H1 (cell line): ENCODE measurements around the gene WDR91. TPM values are rescaled to one million over a fixed set of nuclear protein-coding genes. Genes with fewer than 3 reads are reported as not detected.

Experiments
- JUN ChIP-seq: IDR thresholded peaks from 2 replicates; pipeline ENCODE4 v1.6.1; 2011; ENCODE audit warnings: low read depth, mild to moderate bottlenecking, improper control_type of control experiment, low read length
- KDM5A ChIP-seq: fragments of 200-600 bp; IDR thresholded peaks from 2 replicates; pipeline ENCODE4 v1.7.1; 2012; ENCODE audit warnings: mild to moderate bottlenecking, low read length, inconsistent platforms, mixed read lengths
- RBBP5 ChIP-seq: IDR thresholded peaks from 2 replicates; pipeline ENCODE4 v1.7.1; 2012; ENCODE audit warnings: low read depth, mild to moderate bottlenecking, inconsistent platforms, low read length, moderate library complexity, borderline replicate concordance
- SIRT6 ChIP-seq: IDR thresholded peaks from one replicate; pipeline ENCODE4 v1.7.1; 2012; ENCODE audit warnings: low read length, inconsistent platforms
- SIX5 ChIP-seq: IDR thresholded peaks from 2 replicates; pipeline ENCODE4 v1.6.1; 2011; ENCODE audit warnings: mild to moderate bottlenecking, low read depth, low read length
- TAF7 ChIP-seq: optimal IDR thresholded peaks from 2 replicates; pipeline ENCODE3; 2011; ENCODE audit warnings: low read depth, mild to moderate bottlenecking, inconsistent platforms, low read length, moderate library complexity, borderline replicate concordance
- polyA plus RNA-seq, 7 experiments: library from polyadenylated mRNA; depleted of rRNA in 3 of 7; stranded (reverse) in 5 of 7; unstranded in 2 of 7; fragments of >200 nt in 5 of 7; fragments of 200-250 nt in 2 of 7; gene quantifications; 1 replicate in 5 of 7; 2 replicates in 1 of 7; 4 replicates in 1 of 7; pipeline versions ENCODE4 v1.2.1 to v1.2.3, GENCODE V29; 2011 to 2013; ENCODE audit warnings: missing spikeins in 2 of 7, mixed read lengths in 2 of 7
- total RNA-seq: library from RNA; stranded (reverse); fragmentation: NEBNext Ultra II Directional; extraction: Animal tissue kit (Norgen Biotek cat#: 25700); gene quantifications from 2 replicates; pipeline ENCODE4 v1.2.1, GENCODE V29; 2021
- TF ChIP-seq, protein P1 (sequence below): fragments of 300-600 bp; sonication (generic); IDR thresholded peaks from 2 replicates; pipeline ENCODE4 v1.7.1; 2012; ENCODE audit warnings: low read length, moderate library complexity, mild to moderate bottlenecking, inconsistent platforms; ENCODE audit not compliant: insufficient replicate concordance
- TF ChIP-seq, protein P2 (sequence below), 3 experiments: IDR thresholded peaks; 1 replicate in 2 of 3; 2 replicates in 1 of 3; pipeline versions ENCODE4 v1.5.1 to v1.6.1; 2011; ENCODE audit warnings: low read length in 3 of 3, mild to moderate bottlenecking in 3 of 3, inconsistent platforms in 2 of 3, low read depth in 1 of 3, moderate library complexity in 1 of 3; ENCODE audit not compliant: insufficient read depth in 1 of 3; ENCODE audit errors: control extremely low read depth in 1 of 3

WDR91 gene
- total and polyA plus RNA-seq, 2 of the 8 experiments (the other 6 are each of a cell fraction or from before 2014, with no cell fraction given): 8.2 to 14.7 TPM

DNA sequence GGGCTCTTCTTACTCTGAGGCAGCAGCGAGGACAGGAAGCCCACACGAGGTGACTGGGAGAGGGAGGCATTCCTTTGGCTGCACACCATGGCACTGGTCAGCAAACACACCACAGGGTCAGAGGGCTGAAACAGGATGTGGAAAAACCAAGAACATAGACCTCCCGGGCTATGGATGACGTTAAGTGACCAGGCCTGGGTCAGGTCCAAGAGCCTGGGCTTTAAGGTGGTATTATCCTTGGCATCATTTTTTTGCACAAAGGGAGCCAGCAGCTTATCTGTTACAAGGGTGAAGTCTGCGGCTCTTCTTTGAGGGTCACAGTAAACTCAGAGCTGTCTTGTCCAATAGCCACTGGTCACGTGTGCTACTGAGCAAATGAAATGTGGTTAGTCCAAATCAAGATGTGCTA is 7.0 kb downstream of the WDR91 start (continued):
- TF ChIP-seq, protein P1, sequence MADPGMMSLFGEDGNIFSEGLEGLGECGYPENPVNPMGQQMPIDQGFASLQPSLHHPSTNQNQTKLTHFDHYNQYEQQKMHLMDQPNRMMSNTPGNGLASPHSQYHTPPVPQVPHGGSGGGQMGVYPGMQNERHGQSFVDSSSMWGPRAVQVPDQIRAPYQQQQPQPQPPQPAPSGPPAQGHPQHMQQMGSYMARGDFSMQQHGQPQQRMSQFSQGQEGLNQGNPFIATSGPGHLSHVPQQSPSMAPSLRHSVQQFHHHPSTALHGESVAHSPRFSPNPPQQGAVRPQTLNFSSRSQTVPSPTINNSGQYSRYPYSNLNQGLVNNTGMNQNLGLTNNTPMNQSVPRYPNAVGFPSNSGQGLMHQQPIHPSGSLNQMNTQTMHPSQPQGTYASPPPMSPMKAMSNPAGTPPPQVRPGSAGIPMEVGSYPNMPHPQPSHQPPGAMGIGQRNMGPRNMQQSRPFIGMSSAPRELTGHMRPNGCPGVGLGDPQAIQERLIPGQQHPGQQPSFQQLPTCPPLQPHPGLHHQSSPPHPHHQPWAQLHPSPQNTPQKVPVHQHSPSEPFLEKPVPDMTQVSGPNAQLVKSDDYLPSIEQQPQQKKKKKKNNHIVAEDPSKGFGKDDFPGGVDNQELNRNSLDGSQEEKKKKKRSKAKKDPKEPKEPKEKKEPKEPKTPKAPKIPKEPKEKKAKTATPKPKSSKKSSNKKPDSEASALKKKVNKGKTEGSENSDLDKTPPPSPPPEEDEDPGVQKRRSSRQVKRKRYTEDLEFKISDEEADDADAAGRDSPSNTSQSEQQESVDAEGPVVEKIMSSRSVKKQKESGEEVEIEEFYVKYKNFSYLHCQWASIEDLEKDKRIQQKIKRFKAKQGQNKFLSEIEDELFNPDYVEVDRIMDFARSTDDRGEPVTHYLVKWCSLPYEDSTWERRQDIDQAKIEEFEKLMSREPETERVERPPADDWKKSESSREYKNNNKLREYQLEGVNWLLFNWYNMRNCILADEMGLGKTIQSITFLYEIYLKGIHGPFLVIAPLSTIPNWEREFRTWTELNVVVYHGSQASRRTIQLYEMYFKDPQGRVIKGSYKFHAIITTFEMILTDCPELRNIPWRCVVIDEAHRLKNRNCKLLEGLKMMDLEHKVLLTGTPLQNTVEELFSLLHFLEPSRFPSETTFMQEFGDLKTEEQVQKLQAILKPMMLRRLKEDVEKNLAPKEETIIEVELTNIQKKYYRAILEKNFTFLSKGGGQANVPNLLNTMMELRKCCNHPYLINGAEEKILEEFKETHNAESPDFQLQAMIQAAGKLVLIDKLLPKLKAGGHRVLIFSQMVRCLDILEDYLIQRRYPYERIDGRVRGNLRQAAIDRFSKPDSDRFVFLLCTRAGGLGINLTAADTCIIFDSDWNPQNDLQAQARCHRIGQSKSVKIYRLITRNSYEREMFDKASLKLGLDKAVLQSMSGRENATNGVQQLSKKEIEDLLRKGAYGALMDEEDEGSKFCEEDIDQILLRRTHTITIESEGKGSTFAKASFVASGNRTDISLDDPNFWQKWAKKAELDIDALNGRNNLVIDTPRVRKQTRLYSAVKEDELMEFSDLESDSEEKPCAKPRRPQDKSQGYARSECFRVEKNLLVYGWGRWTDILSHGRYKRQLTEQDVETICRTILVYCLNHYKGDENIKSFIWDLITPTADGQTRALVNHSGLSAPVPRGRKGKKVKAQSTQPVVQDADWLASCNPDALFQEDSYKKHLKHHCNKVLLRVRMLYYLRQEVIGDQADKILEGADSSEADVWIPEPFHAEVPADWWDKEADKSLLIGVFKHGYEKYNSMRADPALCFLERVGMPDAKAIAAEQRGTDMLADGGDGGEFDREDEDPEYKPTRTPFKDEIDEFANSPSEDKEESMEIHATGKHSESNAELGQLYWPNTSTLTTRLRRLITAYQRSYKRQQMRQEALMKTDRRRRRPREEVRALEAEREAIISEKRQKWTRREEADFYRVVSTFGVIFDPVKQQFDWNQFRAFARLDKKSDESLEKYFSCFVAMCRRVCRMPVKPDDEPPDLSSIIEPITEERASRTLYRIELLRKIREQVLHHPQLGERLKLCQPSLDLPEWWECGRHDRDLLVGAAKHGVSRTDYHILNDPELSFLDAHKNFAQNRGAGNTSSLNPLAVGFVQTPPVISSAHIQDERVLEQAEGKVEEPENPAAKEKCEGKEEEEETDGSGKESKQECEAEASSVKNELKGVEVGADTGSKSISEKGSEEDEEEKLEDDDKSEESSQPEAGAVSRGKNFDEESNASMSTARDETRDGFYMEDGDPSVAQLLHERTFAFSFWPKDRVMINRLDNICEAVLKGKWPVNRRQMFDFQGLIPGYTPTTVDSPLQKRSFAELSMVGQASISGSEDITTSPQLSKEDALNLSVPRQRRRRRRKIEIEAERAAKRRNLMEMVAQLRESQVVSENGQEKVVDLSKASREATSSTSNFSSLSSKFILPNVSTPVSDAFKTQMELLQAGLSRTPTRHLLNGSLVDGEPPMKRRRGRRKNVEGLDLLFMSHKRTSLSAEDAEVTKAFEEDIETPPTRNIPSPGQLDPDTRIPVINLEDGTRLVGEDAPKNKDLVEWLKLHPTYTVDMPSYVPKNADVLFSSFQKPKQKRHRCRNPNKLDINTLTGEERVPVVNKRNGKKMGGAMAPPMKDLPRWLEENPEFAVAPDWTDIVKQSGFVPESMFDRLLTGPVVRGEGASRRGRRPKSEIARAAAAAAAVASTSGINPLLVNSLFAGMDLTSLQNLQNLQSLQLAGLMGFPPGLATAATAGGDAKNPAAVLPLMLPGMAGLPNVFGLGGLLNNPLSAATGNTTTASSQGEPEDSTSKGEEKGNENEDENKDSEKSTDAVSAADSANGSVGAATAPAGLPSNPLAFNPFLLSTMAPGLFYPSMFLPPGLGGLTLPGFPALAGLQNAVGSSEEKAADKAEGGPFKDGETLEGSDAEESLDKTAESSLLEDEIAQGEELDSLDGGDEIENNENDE: no peak
- TF ChIP-seq SIX5 (no peak), SIRT6 (no peak), JUN (no peak), TAF7 (no peak), RBBP5 (no peak), KDM5A (no peak)
- TF ChIP-seq, protein P2, sequence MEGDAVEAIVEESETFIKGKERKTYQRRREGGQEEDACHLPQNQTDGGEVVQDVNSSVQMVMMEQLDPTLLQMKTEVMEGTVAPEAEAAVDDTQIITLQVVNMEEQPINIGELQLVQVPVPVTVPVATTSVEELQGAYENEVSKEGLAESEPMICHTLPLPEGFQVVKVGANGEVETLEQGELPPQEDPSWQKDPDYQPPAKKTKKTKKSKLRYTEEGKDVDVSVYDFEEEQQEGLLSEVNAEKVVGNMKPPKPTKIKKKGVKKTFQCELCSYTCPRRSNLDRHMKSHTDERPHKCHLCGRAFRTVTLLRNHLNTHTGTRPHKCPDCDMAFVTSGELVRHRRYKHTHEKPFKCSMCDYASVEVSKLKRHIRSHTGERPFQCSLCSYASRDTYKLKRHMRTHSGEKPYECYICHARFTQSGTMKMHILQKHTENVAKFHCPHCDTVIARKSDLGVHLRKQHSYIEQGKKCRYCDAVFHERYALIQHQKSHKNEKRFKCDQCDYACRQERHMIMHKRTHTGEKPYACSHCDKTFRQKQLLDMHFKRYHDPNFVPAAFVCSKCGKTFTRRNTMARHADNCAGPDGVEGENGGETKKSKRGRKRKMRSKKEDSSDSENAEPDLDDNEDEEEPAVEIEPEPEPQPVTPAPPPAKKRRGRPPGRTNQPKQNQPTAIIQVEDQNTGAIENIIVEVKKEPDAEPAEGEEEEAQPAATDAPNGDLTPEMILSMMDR (IDR thresholded peaks at IDR 0.05; ENCODE audit: control extremely low read depth in 1 of 3, insufficient read depth in 1 of 3, low read depth in 1 of 3, low read length in 3 of 3): no peak
